Pulmonary artery endothelial cell (primary cell): ENCODE data around the gene OR8B4. TPM values are rescaled to one million over a fixed set of nuclear protein-coding genes. Genes with fewer than 3 reads are reported as not detected.
"Not testable (repeated sequence)": the region's sequence is repeated elsewhere in the genome, so short reads cannot be mapped to it uniquely, and the experiment has no call there.

Experiments
- DNase-seq: peaks from one replicate; pipeline ENCODE4 v3.0.0-alpha.2; 2011; ENCODE audit warnings: low read depth, low spot score
- total RNA-seq: library from RNA; depleted of rRNA; stranded (reverse); fragments of >200 nt; gene quantifications from 2 replicates; pipeline ENCODE4 v1.2.3, GENCODE V29; 2014

Gene OR8B4
- total RNA-seq, 1 donor from 2014 or later, result not detected

- DNase-seq, result no peak
Measured at GRCh38 chr11:124409906-124410305, 14.8 kb downstream of the OR8B4 start.

DNA sequence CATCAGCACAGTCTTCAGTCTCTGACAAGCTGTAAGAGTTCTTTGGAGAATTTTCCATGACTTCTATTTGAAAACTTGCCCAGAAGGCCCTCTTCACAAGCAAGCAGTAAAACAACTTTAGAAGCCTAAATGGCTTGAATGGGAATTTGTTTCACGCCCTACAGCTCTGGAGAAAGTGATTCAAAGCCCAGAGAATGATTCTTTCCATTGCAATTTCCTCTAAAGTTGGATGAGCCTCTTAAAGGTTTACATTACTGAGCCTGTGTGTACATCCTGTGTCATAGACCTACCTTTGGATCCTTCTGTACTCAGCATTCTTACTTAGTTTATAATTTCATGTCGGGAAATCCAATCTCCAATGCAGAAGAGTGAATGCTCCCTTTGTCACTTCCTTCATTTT is 19.1 kb downstream of the OR8B4 start:
- DNase-seq, result no peak

- not testable (repeated sequence) for DNase-seq
Measured at GRCh38 chr11:124403186-124403585, 21.5 kb downstream of the OR8B4 start.

GRCh38 chr11:124402326-124402922 is 22.2 kb downstream of the OR8B4 start:
- peak; percentile 36 for DNase-seq

GRCh38 chr11:124398924-124399323 is 25.7 kb downstream of the OR8B4 start, which contains the start of gene OR8B3:
Gene OR8B3, minus strand, starts transcription at chr11:124399024. Its CDS starts 1,673 bp downstream, at chr11:124397351.
- no peak for DNase-seq

DNA sequence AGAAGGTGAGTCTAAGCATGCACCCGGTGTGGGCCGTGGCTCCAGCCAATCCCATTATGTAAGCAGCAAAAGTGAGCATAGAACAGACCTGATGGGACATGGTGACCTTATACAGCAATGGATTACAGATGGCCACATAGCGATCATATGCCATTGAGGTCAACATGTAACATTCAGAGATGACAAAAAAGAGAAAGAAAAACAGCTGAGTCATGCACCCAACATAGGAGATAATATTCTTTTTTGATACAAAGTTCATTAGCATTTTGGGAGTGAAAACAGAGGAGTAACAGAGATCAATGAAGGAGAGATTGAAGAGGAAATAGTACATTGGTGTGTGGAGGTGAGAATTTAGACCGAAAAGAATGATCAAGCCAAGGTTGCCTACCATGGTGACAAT is 27.8 kb downstream of the OR8B4 start:
- DNase-seq, result not testable (repeated sequence)

DNA sequence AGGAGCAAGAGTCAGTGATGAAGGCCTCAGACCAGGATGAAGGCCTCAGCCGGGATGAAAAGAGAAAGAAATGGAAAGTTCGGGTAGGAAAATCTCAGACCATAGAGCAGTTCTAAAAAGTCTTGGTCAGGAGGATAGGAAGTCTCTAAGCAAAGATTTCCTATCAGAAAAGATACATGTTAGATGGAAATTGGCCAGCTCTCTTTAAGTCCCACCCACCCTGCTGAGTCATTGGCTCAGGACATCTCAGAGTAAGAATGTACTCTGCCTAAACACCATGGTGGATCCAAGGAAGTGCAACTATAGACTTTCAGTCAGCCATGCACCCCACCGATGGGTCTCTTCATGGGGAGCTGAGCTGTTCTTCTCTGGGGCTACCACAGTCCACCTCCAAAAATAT is 30.3 kb downstream of the OR8B4 start:
- DNase-seq, result no peak

GRCh38 chr11:124384399-124384798 is 40.3 kb downstream of the OR8B4 start, which contains the start of gene OR8B2:
Gene OR8B2, minus strand, starts transcription at chr11:124384499. Its CDS starts 1,156 bp downstream, at chr11:124383343.
- no peak for DNase-seq

DNA sequence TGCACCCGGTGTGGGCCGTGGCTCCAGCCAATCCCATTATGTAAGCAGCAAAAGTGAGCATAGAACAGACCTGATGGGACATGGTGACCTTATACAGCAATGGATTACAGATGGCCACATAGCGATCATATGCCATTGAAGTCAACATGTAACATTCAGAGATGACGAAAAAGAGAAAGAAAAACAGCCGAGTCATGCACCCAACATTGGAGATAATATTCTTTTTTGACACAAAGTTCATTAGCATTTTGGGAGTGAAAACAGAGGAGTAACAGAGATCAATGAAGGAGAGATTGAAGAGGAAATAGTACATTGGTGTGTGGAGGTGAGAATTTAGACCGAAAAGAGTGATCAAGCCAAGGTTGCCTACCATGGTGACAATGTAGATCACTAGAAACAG is 41.8 kb downstream of the OR8B4 start:
- DNase-seq, result not testable (repeated sequence)

- DNase-seq, result no peak
Measured at GRCh38 chr11:124380585-124380984, 44.1 kb downstream of the OR8B4 start.

DNA sequence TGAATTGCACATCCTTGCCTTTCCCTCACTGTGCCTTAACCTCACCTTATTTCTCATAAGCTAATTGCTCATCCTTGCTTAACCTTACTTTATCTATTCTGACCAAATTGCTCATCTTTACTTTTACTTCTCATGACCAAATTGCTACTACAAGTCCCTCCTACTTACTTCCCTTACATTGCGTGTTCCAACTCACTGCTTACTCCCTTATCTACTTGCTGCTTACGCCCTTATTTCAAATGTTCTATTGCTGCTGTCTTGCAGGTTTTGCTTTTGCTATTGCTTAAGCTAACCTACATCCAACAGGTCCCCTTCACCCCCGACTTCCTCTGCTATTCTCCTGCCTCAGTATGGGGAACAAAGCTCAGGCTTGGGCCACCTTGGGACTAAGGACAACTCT is 48.4 kb downstream of the OR8B4 start:
- no peak for DNase-seq

Other genes starting within 250 kb of the OR8B4 start
- not detected in 2 replicates for gene OR10D3, start 241.5 kb downstream of the OR8B4 start, total RNA-seq
- not detected in 2 replicates for gene OR8G1, start 183.8 kb downstream of the OR8B4 start, total RNA-seq
- gene OR8G5, start 168.5 kb downstream of the OR8B4 start, total RNA-seq, result not detected in 2 replicates
- gene OR8D1, start 110.9 kb downstream of the OR8B4 start, total RNA-seq, result not detected in 2 replicates
- gene OR8D2, start 104.7 kb downstream of the OR8B4 start, total RNA-seq, result not detected in 2 replicates
- not detected in 2 replicates for gene OR8B2, start 40.4 kb downstream of the OR8B4 start, total RNA-seq
- gene OR8B3, start 25.8 kb downstream of the OR8B4 start, total RNA-seq, result not detected in 2 replicates
- gene OR8B8, start 20.8 kb upstream of the OR8B4 start, total RNA-seq, result not detected in 2 replicates
- gene OR8B12, start 118.8 kb upstream of the OR8B4 start, total RNA-seq, result not detected in 2 replicates
- not detected in 2 replicates for gene OR8A1, start 145.1 kb upstream of the OR8B4 start, total RNA-seq
- not detected in 2 replicates for gene PANX3, start 186.6 kb upstream of the OR8B4 start, total RNA-seq
- 16.1 and 19.4 TPM in 2 replicates for gene TBRG1, start 198.0 kb upstream of the OR8B4 start, total RNA-seq
- gene SIAE, start 248.9 kb upstream of the OR8B4 start, total RNA-seq, result 19.0 and 26.0 TPM in 2 replicates
- gene SPA17, start 249.0 kb upstream of the OR8B4 start, total RNA-seq, result 6.3 and 6.8 TPM in 2 replicates